ENCODE measurements around the gene PERCC1. TPM values are rescaled to one million over a fixed set of nuclear protein-coding genes. Genes with fewer than 3 reads are reported as not detected.

Gene PERCC1
- total RNA-seq: under 1 TPM in 2 of 3 donors, not detected in 1; 0.22 to 0.29 TPM

DNA sequence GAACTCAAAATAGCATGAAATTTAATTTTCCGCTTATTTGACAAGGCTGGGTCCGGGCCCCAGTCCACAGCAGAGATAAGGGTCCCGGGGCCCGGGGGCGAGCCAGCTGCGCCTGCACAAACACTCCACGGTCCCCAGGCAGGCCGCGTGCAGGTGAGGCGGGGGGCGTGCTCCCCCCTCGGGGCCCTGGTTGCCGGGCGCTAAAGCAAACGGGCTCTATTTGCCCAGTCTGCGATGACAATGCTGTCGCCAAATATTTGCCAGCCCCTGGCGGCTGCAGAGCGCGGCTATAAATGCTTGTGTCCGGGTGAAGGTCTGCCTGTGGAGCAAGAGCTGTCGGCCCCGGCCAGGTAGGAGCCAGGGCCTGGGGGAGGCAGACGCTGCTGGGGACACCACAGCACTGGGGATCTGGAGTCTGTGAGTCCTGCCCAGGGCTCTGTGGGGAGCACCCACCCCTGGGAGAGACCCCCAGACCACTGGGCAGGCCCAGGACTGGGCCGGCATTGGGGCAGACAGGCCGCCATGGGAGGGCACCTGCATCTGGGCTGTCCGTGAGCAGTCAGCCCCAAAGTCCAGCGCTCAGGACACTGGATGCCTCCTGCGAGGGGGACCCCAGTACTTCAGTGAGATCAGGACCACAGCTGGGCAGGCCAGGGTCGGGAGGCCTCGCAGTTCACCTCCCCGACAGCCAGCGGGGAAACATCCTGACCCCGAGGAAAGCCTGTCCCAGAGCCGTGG is at the start of gene PERCC1:
Gene PERCC1, plus strand, starts transcription at position 320 of the 738 bp plus-strand sequence. CDS start 1,516 bp downstream, outside the sequence.
- H3K4me3 Mint-ChIP-seq: no peak within 1 kb of the TSS
- no peaks in the 10 kb centered on the region for H3K4me1 Mint-ChIP-seq (ENCODE audit: low read depth)
- no peak for DNase-seq
- peaks cover 4% of the 10 kb centered on the region for H3K27me3 Mint-ChIP-seq (ENCODE audit: low read depth)
- no peaks in the 10 kb centered on the region for H3K36me3 Mint-ChIP-seq (ENCODE audit: insufficient read depth)
- no peak for ATAC-seq
- H3K9me3 Mint-ChIP-seq: no peaks in the 10 kb centered on the region

GRCh38 chr16:1381612-1382406 is 49.1 kb upstream of the PERCC1 start:
- H3K27me3 Mint-ChIP-seq (ENCODE audit: low read depth): no peaks in the 10 kb centered on the region
- DNase-seq: no peak
- H3K4me1 Mint-ChIP-seq (ENCODE audit: low read depth): peaks cover 14% of the 10 kb centered on the region
- H3K36me3 Mint-ChIP-seq (ENCODE audit: insufficient read depth): peaks cover 8% of the 10 kb centered on the region
- no peak for ATAC-seq
- no peaks in the 10 kb centered on the region for H3K9me3 Mint-ChIP-seq
- H3K4me3 Mint-ChIP-seq: no peak overlapping the region

DNA sequence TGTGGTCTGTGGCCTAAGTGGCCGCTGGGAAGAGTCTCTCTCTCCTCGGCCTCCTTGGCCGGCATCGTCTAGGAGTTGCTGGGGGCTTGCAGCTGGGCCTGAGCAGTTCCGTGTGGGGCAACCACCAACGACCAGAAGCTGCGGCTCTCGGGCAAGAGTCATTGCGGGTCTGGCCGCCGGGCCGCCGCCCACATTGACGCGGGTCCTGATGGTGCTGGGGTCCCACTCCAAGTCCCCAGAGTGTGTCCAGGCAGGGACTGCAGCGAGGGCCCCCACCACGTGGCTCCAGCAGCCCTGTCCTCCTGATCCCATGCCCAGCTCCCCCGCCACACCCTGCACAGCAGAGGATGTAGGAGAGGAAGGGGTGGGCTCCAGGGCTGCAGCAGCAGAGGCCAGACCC is 47.3 kb upstream of the PERCC1 start:
- no peaks in the 10 kb centered on the region for H3K27me3 Mint-ChIP-seq (ENCODE audit: low read depth)
- peaks cover 9% of the 10 kb centered on the region for H3K4me1 Mint-ChIP-seq (ENCODE audit: low read depth)
- no peak overlapping the region for H3K4me3 Mint-ChIP-seq
- peaks cover 8% of the 10 kb centered on the region for H3K36me3 Mint-ChIP-seq (ENCODE audit: insufficient read depth)
- DNase-seq: no peak
- ATAC-seq: no peak
- H3K9me3 Mint-ChIP-seq: no peaks in the 10 kb centered on the region

GRCh38 chr16:1385232-1385631 is 45.6 kb upstream of the PERCC1 start:
- no peaks in the 10 kb centered on the region for H3K27me3 Mint-ChIP-seq (ENCODE audit: low read depth)
- peaks cover 1% of the 10 kb centered on the region for H3K4me1 Mint-ChIP-seq (ENCODE audit: low read depth)
- H3K4me3 Mint-ChIP-seq: no peak overlapping the region
- no peak for DNase-seq
- peaks cover 6% of the 10 kb centered on the region for H3K36me3 Mint-ChIP-seq (ENCODE audit: insufficient read depth)
- ATAC-seq: no peak
- no peaks in the 10 kb centered on the region for H3K9me3 Mint-ChIP-seq

DNA sequence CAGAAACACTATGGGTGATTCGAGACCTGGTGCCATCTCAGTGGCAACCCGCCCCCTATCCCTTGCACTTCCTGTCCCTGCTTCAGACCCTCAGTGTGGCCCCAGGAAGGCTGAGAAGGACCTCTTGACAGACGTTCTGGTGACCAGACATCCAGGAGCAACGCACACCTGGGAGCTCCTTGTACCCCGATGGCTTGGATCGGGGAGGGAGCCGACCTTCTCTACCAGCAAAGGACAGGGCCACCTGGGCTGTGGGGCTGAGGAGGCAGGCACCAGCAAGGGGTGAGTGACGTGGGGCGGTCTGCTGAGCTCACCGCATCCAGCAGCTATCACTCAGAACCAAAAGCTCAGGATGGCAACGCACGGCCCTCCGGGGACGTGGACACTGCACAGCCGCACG is 43.5 kb upstream of the PERCC1 start:
- no peak for DNase-seq

GRCh38 chr16:1389762-1390161 is 41.1 kb upstream of the PERCC1 start:
- H3K27me3 Mint-ChIP-seq (ENCODE audit: low read depth): no peaks in the 10 kb centered on the region
- no peak overlapping the region for H3K4me3 Mint-ChIP-seq
- H3K36me3 Mint-ChIP-seq (ENCODE audit: insufficient read depth): peaks cover 6% of the 10 kb centered on the region
- ATAC-seq (no peak), DNase-seq (no peak)
- H3K4me1 Mint-ChIP-seq (ENCODE audit: low read depth): no peaks in the 10 kb centered on the region
- H3K9me3 Mint-ChIP-seq: no peaks in the 10 kb centered on the region

More for the DNA sequence above, 43.5 kb upstream of the PERCC1 start:
- no peaks in the 10 kb centered on the region for H3K27me3 Mint-ChIP-seq (ENCODE audit: low read depth)
- H3K4me3 Mint-ChIP-seq: no peak overlapping the region
- no peaks in the 10 kb centered on the region for H3K4me1 Mint-ChIP-seq (ENCODE audit: low read depth)
- no peak for ATAC-seq
- no peaks in the 10 kb centered on the region for H3K9me3 Mint-ChIP-seq
- peaks cover 3% of the 10 kb centered on the region for H3K36me3 Mint-ChIP-seq (ENCODE audit: insufficient read depth)

GRCh38 chr16:1390239-1390779 is 40.6 kb upstream of the PERCC1 start:
- no peaks in the 10 kb centered on the region for H3K27me3 Mint-ChIP-seq (ENCODE audit: low read depth)
- ATAC-seq: no peak
- no peaks in the 10 kb centered on the region for H3K4me1 Mint-ChIP-seq (ENCODE audit: low read depth)
- H3K9me3 Mint-ChIP-seq: no peaks in the 10 kb centered on the region
- no peak overlapping the region for H3K4me3 Mint-ChIP-seq
- DNase-seq: no peak
- H3K36me3 Mint-ChIP-seq (ENCODE audit: insufficient read depth): peaks cover 4% of the 10 kb centered on the region

- Mint-ChIP-seq H3K4me3 (no peak overlapping the region), H3K4me1 (ENCODE audit: low read depth) (no peaks in the 10 kb centered on the region), H3K27me3 (ENCODE audit: low read depth) (no peaks in the 10 kb centered on the region), H3K36me3 (ENCODE audit: insufficient read depth) (peaks cover 4% of the 10 kb centered on the region), H3K9me3 (no peaks in the 10 kb centered on the region)
- ATAC-seq (no peak), DNase-seq (no peak)
These were observed 38.1 kb upstream of the PERCC1 start for GRCh38 chr16:1392826-1393225.

GRCh38 chr16:1393613-1394176 is 37.2 kb upstream of the PERCC1 start:
- no peak for ATAC-seq
- H3K4me1 Mint-ChIP-seq (ENCODE audit: low read depth): no peaks in the 10 kb centered on the region
- no peak for DNase-seq
- H3K9me3 Mint-ChIP-seq: no peaks in the 10 kb centered on the region
- peaks cover 7% of the 10 kb centered on the region for H3K36me3 Mint-ChIP-seq (ENCODE audit: insufficient read depth)
- H3K27me3 Mint-ChIP-seq (ENCODE audit: low read depth): no peaks in the 10 kb centered on the region
- H3K4me3 Mint-ChIP-seq: no peak overlapping the region

DNA sequence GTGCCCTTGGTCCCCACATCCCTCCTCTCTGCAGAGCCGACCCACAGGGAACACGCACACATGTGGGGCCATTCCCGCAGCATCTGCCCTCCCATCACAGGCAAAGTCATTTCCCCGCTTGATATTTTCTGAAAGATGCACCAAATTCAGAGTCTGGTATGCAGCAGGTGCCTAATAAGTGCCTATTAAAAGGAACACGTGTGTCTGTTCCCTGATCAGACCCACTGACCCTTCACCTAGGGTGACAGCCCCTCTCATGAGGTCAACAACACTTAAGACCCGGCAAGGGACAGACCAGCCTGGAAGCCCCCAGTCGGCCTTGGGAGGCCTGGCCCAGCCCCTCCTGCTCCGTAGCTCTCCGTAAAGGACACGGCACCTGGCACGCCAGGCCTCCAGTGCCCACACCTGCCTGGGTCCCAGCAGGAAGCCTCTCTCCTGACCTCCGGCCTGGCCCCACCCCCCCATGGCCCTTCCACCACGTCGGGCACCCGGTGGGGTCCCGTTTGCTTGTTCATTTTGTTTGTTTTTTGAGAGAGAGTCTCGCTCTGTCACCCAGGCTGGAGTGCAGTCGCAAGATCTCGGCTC is 36.4 kb upstream of the PERCC1 start:
- no peak overlapping the region for H3K4me3 Mint-ChIP-seq
- DNase-seq (no peak), ATAC-seq (no peak)
- H3K9me3 Mint-ChIP-seq: no peaks in the 10 kb centered on the region
- H3K27me3 Mint-ChIP-seq (ENCODE audit: low read depth): no peaks in the 10 kb centered on the region
- H3K36me3 Mint-ChIP-seq (ENCODE audit: insufficient read depth): peaks cover 7% of the 10 kb centered on the region
- no peaks in the 10 kb centered on the region for H3K4me1 Mint-ChIP-seq (ENCODE audit: low read depth)

- ATAC-seq (no peak), DNase-seq (no peak)
- Mint-ChIP-seq H3K4me1 (ENCODE audit: low read depth) (no peaks in the 10 kb centered on the region), H3K4me3 (no peak overlapping the region), H3K9me3 (no peaks in the 10 kb centered on the region), H3K27me3 (ENCODE audit: low read depth) (no peaks in the 10 kb centered on the region), H3K36me3 (ENCODE audit: insufficient read depth) (peaks cover 7% of the 10 kb centered on the region)
These were observed 35.3 kb upstream of the PERCC1 start for GRCh38 chr16:1395444-1396031.

GRCh38 chr16:1397779-1398178 is 33.1 kb upstream of the PERCC1 start:
- DNase-seq (no peak), ATAC-seq (no peak)
- Mint-ChIP-seq H3K36me3 (ENCODE audit: insufficient read depth) (peaks cover 13% of the 10 kb centered on the region), H3K4me3 (no peak overlapping the region), H3K27me3 (ENCODE audit: low read depth) (no peaks in the 10 kb centered on the region), H3K9me3 (no peaks in the 10 kb centered on the region), H3K4me1 (ENCODE audit: low read depth) (no peaks in the 10 kb centered on the region)

GRCh38 chr16:1398351-1398750 is 32.5 kb upstream of the PERCC1 start:
- H3K27me3 Mint-ChIP-seq (ENCODE audit: low read depth): no peaks in the 10 kb centered on the region
- H3K4me3 Mint-ChIP-seq: no peak overlapping the region
- H3K36me3 Mint-ChIP-seq (ENCODE audit: insufficient read depth): peaks cover 14% of the 10 kb centered on the region
- DNase-seq: no peak
- ATAC-seq: no peak
- H3K4me1 Mint-ChIP-seq (ENCODE audit: low read depth): no peaks in the 10 kb centered on the region
- no peaks in the 10 kb centered on the region for H3K9me3 Mint-ChIP-seq

Data from activated T-cell treated with anti-CD3 and anti-CD28 coated beads, Interleukin-2, amount 50 U/mL, for 4 hours (primary cell).